ENCODE results near the gene SP100.

DNA sequence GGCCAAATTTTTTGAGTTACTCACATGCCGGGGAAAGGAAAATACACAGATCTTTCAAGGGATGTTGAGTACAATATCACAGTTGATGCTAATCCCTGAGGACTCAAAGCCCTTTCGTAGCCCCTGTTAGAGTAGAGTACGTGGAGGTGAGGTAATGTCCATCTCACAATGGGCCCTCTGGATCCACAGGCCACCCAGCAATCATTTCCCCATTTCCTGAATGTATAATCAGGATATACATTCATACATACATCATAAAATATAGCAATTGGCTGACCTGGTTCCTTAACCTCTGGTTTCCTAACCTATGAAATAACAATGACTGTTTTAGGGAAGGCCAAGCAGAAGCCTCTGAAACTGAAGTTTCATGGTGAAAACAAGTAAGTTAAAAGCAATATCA is 10.2 kb upstream of the SP100 start:
- TF ChIP-seq, protein P1, sequence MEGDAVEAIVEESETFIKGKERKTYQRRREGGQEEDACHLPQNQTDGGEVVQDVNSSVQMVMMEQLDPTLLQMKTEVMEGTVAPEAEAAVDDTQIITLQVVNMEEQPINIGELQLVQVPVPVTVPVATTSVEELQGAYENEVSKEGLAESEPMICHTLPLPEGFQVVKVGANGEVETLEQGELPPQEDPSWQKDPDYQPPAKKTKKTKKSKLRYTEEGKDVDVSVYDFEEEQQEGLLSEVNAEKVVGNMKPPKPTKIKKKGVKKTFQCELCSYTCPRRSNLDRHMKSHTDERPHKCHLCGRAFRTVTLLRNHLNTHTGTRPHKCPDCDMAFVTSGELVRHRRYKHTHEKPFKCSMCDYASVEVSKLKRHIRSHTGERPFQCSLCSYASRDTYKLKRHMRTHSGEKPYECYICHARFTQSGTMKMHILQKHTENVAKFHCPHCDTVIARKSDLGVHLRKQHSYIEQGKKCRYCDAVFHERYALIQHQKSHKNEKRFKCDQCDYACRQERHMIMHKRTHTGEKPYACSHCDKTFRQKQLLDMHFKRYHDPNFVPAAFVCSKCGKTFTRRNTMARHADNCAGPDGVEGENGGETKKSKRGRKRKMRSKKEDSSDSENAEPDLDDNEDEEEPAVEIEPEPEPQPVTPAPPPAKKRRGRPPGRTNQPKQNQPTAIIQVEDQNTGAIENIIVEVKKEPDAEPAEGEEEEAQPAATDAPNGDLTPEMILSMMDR (IDR thresholded peaks at IDR 0.05), result no peak
- TF ChIP-seq POLR2A (IDR thresholded peaks at IDR 0.05), result no peak

Measured in testis (tissue), 2 donors.